ENCODE measurements around the gene MBIP. TPM values are rescaled to one million over a fixed set of nuclear protein-coding genes. Genes with fewer than 3 reads are reported as not detected.

MBIP gene
- total and polyA plus RNA-seq, 4 donors, result 8.1 to 17.5 (median 10.3) TPM

DNA sequence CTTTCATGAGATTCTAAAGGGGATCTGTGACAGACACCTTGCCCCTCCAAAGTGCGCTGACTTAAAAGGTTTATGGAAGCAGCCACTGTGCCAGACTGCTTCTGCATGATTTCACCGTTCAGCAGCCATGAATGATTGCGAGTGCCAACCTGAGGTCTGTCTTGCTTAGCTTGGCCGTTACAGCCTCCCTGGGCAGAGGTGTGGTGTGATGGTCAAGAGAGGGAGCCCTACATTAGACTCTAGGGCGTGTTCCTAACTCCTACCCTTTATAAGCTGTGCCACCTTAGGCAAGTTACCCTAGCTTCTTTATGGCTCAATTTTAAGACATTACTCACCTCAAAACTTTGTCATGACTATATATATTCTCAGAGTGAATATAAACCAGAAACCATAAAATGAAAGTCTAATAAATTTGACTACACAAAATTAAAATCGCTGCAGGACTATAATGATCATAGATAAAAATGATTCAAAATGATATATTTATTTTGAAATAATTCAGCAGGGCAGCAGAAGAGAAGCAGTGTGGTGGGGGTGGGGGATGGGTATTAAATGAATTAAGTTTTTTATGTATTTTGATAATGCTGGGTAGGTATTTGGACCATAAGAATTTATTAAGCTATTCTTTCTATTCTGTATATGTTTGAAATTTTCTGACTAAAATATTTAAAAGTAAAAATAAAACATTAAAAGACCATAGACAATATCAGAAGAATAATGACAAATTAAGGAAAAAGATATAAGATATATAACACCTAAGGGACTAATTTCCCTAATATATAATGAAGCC is 47.7 kb upstream of the MBIP start:
- Histone ChIP-seq H3K9me3 (ENCODE audit: control insufficient read depth in 4 of 4, low read length in 3 of 4) (no peaks in the 10 kb centered on the region), H3K4me3 (ENCODE audit: low read depth in 1 of 3, low read length in 3 of 3) (no peak overlapping the region), H3K27me3 (ENCODE audit: control insufficient read depth in 4 of 4, insufficient read depth in 4 of 4, low read length in 3 of 4) (peaks cover 0 to 3% (median under 1%) of the 10 kb centered on the region in 4 donors), H3K36me3 (ENCODE audit: control insufficient read depth in 4 of 4, insufficient read depth in 3 of 4, low read depth in 1 of 4, low read length in 3 of 4) (no peaks in the 10 kb centered on the region), H3K4me1 (ENCODE audit: control insufficient read depth in 4 of 4, insufficient read depth in 4 of 4, low read length in 3 of 4) (no peaks in the 10 kb centered on the region), H3K9ac (ENCODE audit: low read depth in 1 of 2, low read length in 2 of 2) (no peak overlapping the region), H3K27ac (ENCODE audit: low read depth in 1 of 2, low read length in 2 of 2) (no peak overlapping the region)
- WGBS, result 73% methylated on average over 6 of the region's 6 CpGs
- DNase-seq (ENCODE audit: low spot score), result no peak
- TF ChIP-seq GABPA (IDR thresholded peaks at IDR 0.05 in 1 of 2, conservative IDR thresholded peaks at IDR 0.05 in 1 of 2) (no peak), NR2F2 (IDR thresholded peaks at IDR 0.05) (no peak), SP1 (IDR thresholded peaks at IDR 0.05) (no peak), FOXA1 (IDR thresholded peaks at IDR 0.05) (no peak), FOXA2 (IDR thresholded peaks at IDR 0.05) (no peak), EGR1 (IDR thresholded peaks at IDR 0.05; ENCODE audit: low read depth in 2 of 2) (no peak), YY1 (IDR thresholded peaks at IDR 0.05) (no peak), HNF4G (IDR thresholded peaks at IDR 0.05) (no peak), HNF4A (conservative IDR thresholded peaks at IDR 0.05) (no peak), JUND (IDR thresholded peaks at IDR 0.05) (no peak)
- TF ChIP-seq, protein P1, sequence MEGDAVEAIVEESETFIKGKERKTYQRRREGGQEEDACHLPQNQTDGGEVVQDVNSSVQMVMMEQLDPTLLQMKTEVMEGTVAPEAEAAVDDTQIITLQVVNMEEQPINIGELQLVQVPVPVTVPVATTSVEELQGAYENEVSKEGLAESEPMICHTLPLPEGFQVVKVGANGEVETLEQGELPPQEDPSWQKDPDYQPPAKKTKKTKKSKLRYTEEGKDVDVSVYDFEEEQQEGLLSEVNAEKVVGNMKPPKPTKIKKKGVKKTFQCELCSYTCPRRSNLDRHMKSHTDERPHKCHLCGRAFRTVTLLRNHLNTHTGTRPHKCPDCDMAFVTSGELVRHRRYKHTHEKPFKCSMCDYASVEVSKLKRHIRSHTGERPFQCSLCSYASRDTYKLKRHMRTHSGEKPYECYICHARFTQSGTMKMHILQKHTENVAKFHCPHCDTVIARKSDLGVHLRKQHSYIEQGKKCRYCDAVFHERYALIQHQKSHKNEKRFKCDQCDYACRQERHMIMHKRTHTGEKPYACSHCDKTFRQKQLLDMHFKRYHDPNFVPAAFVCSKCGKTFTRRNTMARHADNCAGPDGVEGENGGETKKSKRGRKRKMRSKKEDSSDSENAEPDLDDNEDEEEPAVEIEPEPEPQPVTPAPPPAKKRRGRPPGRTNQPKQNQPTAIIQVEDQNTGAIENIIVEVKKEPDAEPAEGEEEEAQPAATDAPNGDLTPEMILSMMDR (IDR thresholded peaks at IDR 0.05; ENCODE audit: low read depth, low read length, missing input control), result no peak
- TF ChIP-seq, protein P2, sequence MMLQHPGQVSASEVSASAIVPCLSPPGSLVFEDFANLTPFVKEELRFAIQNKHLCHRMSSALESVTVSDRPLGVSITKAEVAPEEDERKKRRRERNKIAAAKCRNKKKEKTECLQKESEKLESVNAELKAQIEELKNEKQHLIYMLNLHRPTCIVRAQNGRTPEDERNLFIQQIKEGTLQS (IDR thresholded peaks at IDR 0.05), result no peak
- TF ChIP-seq, protein P3, sequence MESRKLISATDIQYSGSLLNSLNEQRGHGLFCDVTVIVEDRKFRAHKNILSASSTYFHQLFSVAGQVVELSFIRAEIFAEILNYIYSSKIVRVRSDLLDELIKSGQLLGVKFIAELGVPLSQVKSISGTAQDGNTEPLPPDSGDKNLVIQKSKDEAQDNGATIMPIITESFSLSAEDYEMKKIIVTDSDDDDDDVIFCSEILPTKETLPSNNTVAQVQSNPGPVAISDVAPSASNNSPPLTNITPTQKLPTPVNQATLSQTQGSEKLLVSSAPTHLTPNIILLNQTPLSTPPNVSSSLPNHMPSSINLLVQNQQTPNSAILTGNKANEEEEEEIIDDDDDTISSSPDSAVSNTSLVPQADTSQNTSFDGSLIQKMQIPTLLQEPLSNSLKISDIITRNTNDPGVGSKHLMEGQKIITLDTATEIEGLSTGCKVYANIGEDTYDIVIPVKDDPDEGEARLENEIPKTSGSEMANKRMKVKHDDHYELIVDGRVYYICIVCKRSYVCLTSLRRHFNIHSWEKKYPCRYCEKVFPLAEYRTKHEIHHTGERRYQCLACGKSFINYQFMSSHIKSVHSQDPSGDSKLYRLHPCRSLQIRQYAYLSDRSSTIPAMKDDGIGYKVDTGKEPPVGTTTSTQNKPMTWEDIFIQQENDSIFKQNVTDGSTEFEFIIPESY (IDR thresholded peaks at IDR 0.05), result no peak
- TF ChIP-seq, protein P4, sequence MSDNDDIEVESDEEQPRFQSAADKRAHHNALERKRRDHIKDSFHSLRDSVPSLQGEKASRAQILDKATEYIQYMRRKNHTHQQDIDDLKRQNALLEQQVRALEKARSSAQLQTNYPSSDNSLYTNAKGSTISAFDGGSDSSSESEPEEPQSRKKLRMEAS (IDR thresholded peaks at IDR 0.05), result no peak

DNA sequence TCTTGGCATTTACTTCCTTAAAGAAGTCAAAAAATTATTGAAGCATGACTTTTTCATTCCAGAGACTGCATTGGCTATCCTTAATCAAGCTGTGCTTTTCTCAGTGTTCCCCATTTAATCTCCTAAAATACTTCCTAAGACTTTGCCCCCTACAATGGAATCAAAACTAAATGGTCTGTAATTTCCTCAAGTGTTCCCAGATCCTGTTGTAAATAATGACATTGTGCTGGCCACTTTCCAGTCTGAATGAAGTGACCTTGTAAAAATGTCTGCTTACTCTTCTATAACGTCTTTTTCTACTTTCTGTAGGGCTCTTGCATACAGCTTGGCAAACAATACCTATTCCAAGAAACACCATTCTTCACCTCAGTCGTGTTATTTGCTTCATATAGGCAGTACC is 45.3 kb upstream of the MBIP start:
- Histone ChIP-seq H3K36me3 (ENCODE audit: control insufficient read depth in 4 of 4, insufficient read depth in 3 of 4, low read depth in 1 of 4, low read length in 3 of 4) (no peaks in the 10 kb centered on the region), H3K27ac (ENCODE audit: low read depth in 1 of 2, low read length in 2 of 2) (no peak overlapping the region), H3K4me1 (ENCODE audit: control insufficient read depth in 4 of 4, insufficient read depth in 4 of 4, low read length in 3 of 4) (no peaks in the 10 kb centered on the region), H3K4me3 (ENCODE audit: low read depth in 1 of 3, low read length in 3 of 3) (no peak overlapping the region), H3K9me3 (ENCODE audit: control insufficient read depth in 4 of 4, low read length in 3 of 4) (no peaks in the 10 kb centered on the region), H3K9ac (ENCODE audit: low read depth in 1 of 2, low read length in 2 of 2) (no peak overlapping the region), H3K27me3 (ENCODE audit: control insufficient read depth in 4 of 4, insufficient read depth in 4 of 4, low read length in 3 of 4) (peaks cover 0 to 3% (median 0%) of the 10 kb centered on the region in 4 donors)
- 47% methylated on average over 2 of the region's 2 CpGs for WGBS
- TF ChIP-seq RAD21 (IDR thresholded peaks at IDR 0.05) (no peak), TAF1 (conservative IDR thresholded peaks at IDR 0.05) (no peak), FOXA2 (IDR thresholded peaks at IDR 0.05) (no peak), FOXA1 (IDR thresholded peaks at IDR 0.05) (no peak), JUND (IDR thresholded peaks at IDR 0.05) (no peak), RXRA (IDR thresholded peaks at IDR 0.05) (no peak), HNF4G (IDR thresholded peaks at IDR 0.05) (no peak)
- TF ChIP-seq, protein P1 (IDR thresholded peaks at IDR 0.05; ENCODE audit: low read depth, low read length, missing input control), result no peak
- TF ChIP-seq, protein P5, sequence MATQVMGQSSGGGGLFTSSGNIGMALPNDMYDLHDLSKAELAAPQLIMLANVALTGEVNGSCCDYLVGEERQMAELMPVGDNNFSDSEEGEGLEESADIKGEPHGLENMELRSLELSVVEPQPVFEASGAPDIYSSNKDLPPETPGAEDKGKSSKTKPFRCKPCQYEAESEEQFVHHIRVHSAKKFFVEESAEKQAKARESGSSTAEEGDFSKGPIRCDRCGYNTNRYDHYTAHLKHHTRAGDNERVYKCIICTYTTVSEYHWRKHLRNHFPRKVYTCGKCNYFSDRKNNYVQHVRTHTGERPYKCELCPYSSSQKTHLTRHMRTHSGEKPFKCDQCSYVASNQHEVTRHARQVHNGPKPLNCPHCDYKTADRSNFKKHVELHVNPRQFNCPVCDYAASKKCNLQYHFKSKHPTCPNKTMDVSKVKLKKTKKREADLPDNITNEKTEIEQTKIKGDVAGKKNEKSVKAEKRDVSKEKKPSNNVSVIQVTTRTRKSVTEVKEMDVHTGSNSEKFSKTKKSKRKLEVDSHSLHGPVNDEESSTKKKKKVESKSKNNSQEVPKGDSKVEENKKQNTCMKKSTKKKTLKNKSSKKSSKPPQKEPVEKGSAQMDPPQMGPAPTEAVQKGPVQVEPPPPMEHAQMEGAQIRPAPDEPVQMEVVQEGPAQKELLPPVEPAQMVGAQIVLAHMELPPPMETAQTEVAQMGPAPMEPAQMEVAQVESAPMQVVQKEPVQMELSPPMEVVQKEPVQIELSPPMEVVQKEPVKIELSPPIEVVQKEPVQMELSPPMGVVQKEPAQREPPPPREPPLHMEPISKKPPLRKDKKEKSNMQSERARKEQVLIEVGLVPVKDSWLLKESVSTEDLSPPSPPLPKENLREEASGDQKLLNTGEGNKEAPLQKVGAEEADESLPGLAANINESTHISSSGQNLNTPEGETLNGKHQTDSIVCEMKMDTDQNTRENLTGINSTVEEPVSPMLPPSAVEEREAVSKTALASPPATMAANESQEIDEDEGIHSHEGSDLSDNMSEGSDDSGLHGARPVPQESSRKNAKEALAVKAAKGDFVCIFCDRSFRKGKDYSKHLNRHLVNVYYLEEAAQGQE (IDR thresholded peaks at IDR 0.05), result no peak
- TF ChIP-seq, protein P2 (IDR thresholded peaks at IDR 0.05), result no peak
- TF ChIP-seq, protein P4 (IDR thresholded peaks at IDR 0.05), result no peak
- no peak for DNase-seq (ENCODE audit: low spot score)

Measured in liver (tissue), 9 donors.